H9 (cell line): ENCODE results near the gene FPR2. TPM values are rescaled to one million over a fixed set of nuclear protein-coding genes. Genes with fewer than 3 reads are reported as not detected.

Experiments
- DNase-seq: peaks from one replicate; pipeline ENCODE4 v3.0.0-alpha.2; 2017
- H2AFZ ChIP-seq: one replicate; pipeline ENCODE4 v1.6.1; 2013; ENCODE audit warnings: mild to moderate bottlenecking, low read length, control low read depth, moderate library complexity
- H2AK5ac ChIP-seq: 2 replicates; pipeline ENCODE4 v1.6.1; 2013; ENCODE audit warnings: low read length, control low read depth, mixed read lengths; ENCODE audit not compliant: insufficient read length
- H2BK120ac ChIP-seq: one replicate; pipeline ENCODE4 v1.6.1; 2013; ENCODE audit warnings: low read depth, mild to moderate bottlenecking, low read length, control low read depth, inconsistent platforms; ENCODE audit not compliant: poor library complexity, severe bottlenecking
- H2BK12ac ChIP-seq: 2 replicates; pipeline ENCODE4 v1.6.1; 2013; ENCODE audit warnings: low read length, control low read depth, mixed read lengths, low read depth; ENCODE audit not compliant: insufficient read length
- H2BK15ac ChIP-seq: 2 replicates; pipeline ENCODE4 v1.6.1; 2013; ENCODE audit warnings: low read depth, low read length, control low read depth
- H2BK20ac ChIP-seq: one replicate; pipeline ENCODE4 v1.6.1; 2013; ENCODE audit warnings: low read depth, mild to moderate bottlenecking, low read length, control low read depth, inconsistent platforms; ENCODE audit not compliant: poor library complexity, severe bottlenecking
- H2BK5ac ChIP-seq: 2 replicates; pipeline ENCODE4 v1.6.1; 2013; ENCODE audit warnings: low read length, control low read depth, mixed read lengths; ENCODE audit not compliant: insufficient read length
- H3K14ac ChIP-seq: 2 replicates; pipeline ENCODE4 v1.6.1; 2013; ENCODE audit warnings: low read length, control low read depth; ENCODE audit not compliant: insufficient read depth
- H3K18ac ChIP-seq: 2 replicates; pipeline ENCODE4 v1.6.1; 2013; ENCODE audit warnings: low read depth, mild to moderate bottlenecking, mixed read lengths, low read length, control low read depth; ENCODE audit not compliant: insufficient read length
- H3K23ac ChIP-seq: 2 replicates; pipeline ENCODE4 v1.6.1; 2013; ENCODE audit warnings: low read length, control low read depth, mixed read lengths, low read depth; ENCODE audit not compliant: insufficient read length
- H3K23me2 ChIP-seq: 2 replicates; pipeline ENCODE4 v1.6.1; 2013; ENCODE audit warnings: low read depth, mild to moderate bottlenecking, mixed read lengths, low read length, control low read depth; ENCODE audit not compliant: insufficient read length, poor library complexity, severe bottlenecking
- H3K27ac ChIP-seq: 2 replicates; pipeline ENCODE4 v1.5.1; 2013; ENCODE audit warnings: low read length, control low read depth, mixed read lengths, low read depth; ENCODE audit not compliant: insufficient read length
- H3K27me3 ChIP-seq: 2 replicates; pipeline ENCODE4 v1.6.1; 2013; ENCODE audit warnings: low read length, control low read depth, inconsistent platforms; ENCODE audit not compliant: insufficient read depth
- H3K4ac ChIP-seq: 2 replicates; pipeline ENCODE4 v1.6.1; 2013; ENCODE audit warnings: low read depth, mild to moderate bottlenecking, control low read depth, inconsistent platforms, low read length, moderate library complexity
- H3K4me1 ChIP-seq: 2 replicates; pipeline ENCODE4 v1.6.1; 2013; ENCODE audit warnings: low read length, control low read depth, inconsistent platforms; ENCODE audit not compliant: insufficient read depth
- H3K4me2 ChIP-seq: 2 replicates; pipeline ENCODE4 v1.6.1; 2013; ENCODE audit warnings: low read length, control low read depth, mixed read lengths; ENCODE audit not compliant: insufficient read length, insufficient read depth
- H3K56ac ChIP-seq: 2 replicates; pipeline ENCODE4 v1.6.1; 2013; ENCODE audit warnings: low read depth, mild to moderate bottlenecking, mixed read lengths, low read length, control low read depth; ENCODE audit not compliant: insufficient read length
- H3K79me1 ChIP-seq: 2 replicates; pipeline ENCODE4 v1.6.1; 2013; ENCODE audit warnings: low read depth, mild to moderate bottlenecking, moderate library complexity, low read length, control low read depth, inconsistent platforms; ENCODE audit not compliant: insufficient read depth, poor library complexity, severe bottlenecking
- H3K79me2 ChIP-seq: 2 replicates; pipeline ENCODE4 v1.6.1; 2013; ENCODE audit warnings: low read length, control low read depth, inconsistent platforms; ENCODE audit not compliant: insufficient read depth
- H3K9ac ChIP-seq: 2 replicates; pipeline ENCODE4 v1.6.1; 2013; ENCODE audit warnings: low read length, control low read depth, mixed read lengths; ENCODE audit not compliant: insufficient read length; ENCODE audit errors: extremely low read depth
- H3K9me3 ChIP-seq: one replicate; pipeline ENCODE4 v1.6.1; 2013; ENCODE audit warnings: low read depth, low read length, inconsistent platforms; ENCODE audit not compliant: control insufficient read depth
- H3T11ph ChIP-seq: one replicate; pipeline ENCODE4 v1.6.1; 2013; ENCODE audit warnings: mild to moderate bottlenecking, low read length, control low read depth, inconsistent platforms
- H4K20me1 ChIP-seq: one replicate; pipeline ENCODE4 v1.6.1; 2013; ENCODE audit not compliant: control insufficient read depth, insufficient read length, insufficient read depth
- H4K5ac ChIP-seq: 2 replicates; pipeline ENCODE4 v1.6.1; 2013; ENCODE audit warnings: low read depth, mild to moderate bottlenecking, mixed read lengths, low read length, control low read depth; ENCODE audit not compliant: insufficient read length
- H4K8ac ChIP-seq: replicated peaks from 2 replicates; pipeline ENCODE4 v1.6.1; 2013; ENCODE audit warnings: low read length, control low read depth, mixed read lengths, low read depth; ENCODE audit not compliant: insufficient read length
- H4K91ac ChIP-seq: 2 replicates; pipeline ENCODE4 v1.6.1; 2013; ENCODE audit warnings: low read depth, mild to moderate bottlenecking, moderate library complexity, mixed read lengths, low read length, control low read depth; ENCODE audit not compliant: insufficient read length
- H3K27ac Mint-ChIP-seq, 3 experiments: 2 replicates in 2 of 3; 3 replicates in 1 of 3; pipeline ENCODE4 v1.8.0; 2020 to 2021; ENCODE audit warnings: mixed read lengths in 3 of 3, mild to moderate bottlenecking in 1 of 3, moderate library complexity in 1 of 3
- H3K27me3 Mint-ChIP-seq: 2 replicates; pipeline ENCODE4 v1.8.0; 2021; ENCODE audit warnings: low read depth, mild to moderate bottlenecking, moderate library complexity, mixed read lengths
- H3K36me3 Mint-ChIP-seq, 3 experiments: 2 replicates in 2 of 3; 3 replicates in 1 of 3; pipeline ENCODE4 v1.8.0; 2020 to 2021; ENCODE audit warnings: low read depth in 3 of 3, mixed read lengths in 3 of 3; ENCODE audit not compliant: insufficient read depth in 1 of 3
- H3K4me1 Mint-ChIP-seq, 2 experiments: 2 replicates each; pipeline ENCODE4 v1.8.0; 2020; ENCODE audit warnings: mixed read lengths in 2 of 2
- H3K4me3 Mint-ChIP-seq, 2 experiments: 2 replicates in 1 of 2; 3 replicates in 1 of 2; pipeline ENCODE4 v1.8.0; 2020 to 2021; ENCODE audit warnings: mild to moderate bottlenecking in 2 of 2, mixed read lengths in 2 of 2, moderate library complexity in 1 of 2
- H3K9me3 Mint-ChIP-seq, 2 experiments: 2 replicates in 1 of 2; 3 replicates in 1 of 2; pipeline ENCODE4 v1.8.0; 2020; ENCODE audit warnings: mild to moderate bottlenecking in 2 of 2, mixed read lengths in 2 of 2, moderate library complexity in 1 of 2
- CTCF ChIP-seq: fragments of 200-600 bp; sonication (generic); conservative IDR thresholded peaks from 3 replicates; pipeline ENCODE4 v1.8.0; 2021; ENCODE audit warnings: antibody characterized with exemption, mild to moderate bottlenecking
- WGBS: extraction: QIAGEN DNeasy Blood & Tissue Kit; methylation state at CpG from one replicate; pipeline ENCODE4 v1.1.7; 2013; ENCODE audit warnings: missing lambda C conversion rate, low lambda C conversion rate, mixed read lengths; ENCODE audit not compliant: insufficient read length; ENCODE audit errors: extremely low coverage; 5-methylcytosine and 5-hydroxymethylcytosine counted together
- total RNA-seq: library from RNA; stranded (reverse); gene quantifications from 2 replicates; pipeline ENCODE4 v1.2.1, GENCODE V29; 2021

FPR2 gene
- total RNA-seq, 1 experiment from 2014 or later = not detected

GRCh38 chr19:51811344-51811743 lies 50.4 kb downstream of the FPR2 start:
- Histone ChIP-seq H3K9me3 (peaks cover 7% of the 10 kb centered on the region), H2BK12ac (no peak overlapping the region), H3K9ac (no peak overlapping the region), H3K56ac (no peak overlapping the region), H2BK120ac (no peak overlapping the region), H2BK5ac (no peak overlapping the region), H3K23me2 (no peaks in the 10 kb centered on the region), H3K14ac (no peak overlapping the region), H3K79me1 (no peaks in the 10 kb centered on the region), H4K20me1 (no peaks in the 10 kb centered on the region), H3K18ac (no peak overlapping the region), H3K23ac (no peak overlapping the region), H2AFZ (no peak overlapping the region), H3K79me2 (no peaks in the 10 kb centered on the region), H4K91ac (no peak overlapping the region), H3K4me2 (no peak overlapping the region), H3K27ac (no peak overlapping the region), H3K4ac (no peak overlapping the region), H4K5ac (no peak overlapping the region), H4K8ac (no peak overlapping the region), H2AK5ac (no peak overlapping the region), H3K4me1 (no peaks in the 10 kb centered on the region), H3K27me3 (no peaks in the 10 kb centered on the region), H2BK15ac (no peak overlapping the region), H2BK20ac (no peak overlapping the region), H3T11ph (no peak overlapping the region)
- no peak overlapping the region for H3K27ac Mint-ChIP-seq
- peaks cover 8 to 36% (median 13%) of the 10 kb centered on the region in 3 experiments; a peak in 6 of 7 replicates for H3K36me3 Mint-ChIP-seq
- H3K4me3 Mint-ChIP-seq = no peak overlapping the region
- no CpG with 5 or more reads among the region's 11 CpGs for WGBS
- no peak for TF ChIP-seq CTCF
- H3K4me1 Mint-ChIP-seq = peaks cover 0 to 18% of the 10 kb centered on the region in 2 experiments; a peak in 2 of 4 replicates
- no peak for DNase-seq
- no peaks in the 10 kb centered on the region for H3K27me3 Mint-ChIP-seq
- peaks cover 92 to 94% of the 10 kb centered on the region in 2 experiments for H3K9me3 Mint-ChIP-seq
